Mucosa of rectum (tissue), 2 donors: ENCODE data around the gene SSTR3.
A peak's percentile ranks its signal among the peaks of the same experiment; 100 is the strongest.

Source experiments
- H3K27ac ChIP-seq, 2 donors: one replicate each; pipeline ENCODE4 v1.7.0; 2013; ENCODE audit warnings: inconsistent platforms in 2 of 2, low read depth in 2 of 2, low read length in 2 of 2
- H3K27me3 ChIP-seq, 2 donors: one replicate each; pipeline ENCODE4 v1.7.0; 2013; ENCODE audit warnings: low read length in 2 of 2; ENCODE audit not compliant: control insufficient read depth in 2 of 2, insufficient read depth in 2 of 2
- H3K36me3 ChIP-seq, 2 donors: one replicate each; pipeline ENCODE4 v1.7.0; 2013; ENCODE audit warnings: low read length in 2 of 2; ENCODE audit not compliant: control insufficient read depth in 2 of 2, insufficient read depth in 2 of 2
- H3K4me1 ChIP-seq, 2 donors: one replicate each; pipeline ENCODE4 v1.7.0; 2013; ENCODE audit warnings: low read length in 2 of 2, mild to moderate bottlenecking in 1 of 2; ENCODE audit not compliant: control insufficient read depth in 2 of 2, insufficient read depth in 2 of 2
- H3K4me3 ChIP-seq, 2 donors: one replicate each; pipeline ENCODE4 v1.7.0; 2013; ENCODE audit warnings: low read length in 2 of 2
- H3K9ac ChIP-seq, 2 donors: one replicate each; pipeline ENCODE4 v1.7.0; 2013; ENCODE audit warnings: low read length in 2 of 2, low read depth in 1 of 2, mild to moderate bottlenecking in 1 of 2
- H3K9me3 ChIP-seq, 2 donors: one replicate each; pipeline ENCODE4 v1.7.0; 2013; ENCODE audit warnings: low read length in 2 of 2; ENCODE audit not compliant: control insufficient read depth in 2 of 2
- donor health status: healthy.
- donor health status: Normal muscosa, but diverticular disease.

SSTR3 gene

DNA sequence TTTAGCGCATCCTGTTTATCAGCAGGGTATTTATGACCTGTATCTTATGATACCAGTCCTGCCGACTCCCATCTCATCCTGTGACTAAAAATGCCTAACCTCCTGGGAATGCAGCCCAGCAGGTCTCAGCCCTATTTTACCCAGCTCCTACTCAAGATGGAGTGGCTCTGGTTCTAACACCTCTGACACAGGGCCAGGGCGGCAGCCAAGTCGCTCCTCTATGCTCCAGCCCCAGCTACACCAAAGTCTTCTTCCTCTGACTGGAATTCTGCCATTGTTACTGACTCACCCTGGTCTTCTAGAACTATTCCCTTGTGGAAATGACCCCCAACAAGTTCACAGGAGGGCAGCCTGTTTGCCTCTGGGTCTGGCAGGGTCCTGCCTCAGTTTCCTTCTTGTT lies 16.4 kb downstream of the SSTR3 start:
- H3K4me3 ChIP-seq = no peak overlapping the region
- H3K36me3 ChIP-seq = no peaks in the 10 kb centered on the region
- no peaks in the 10 kb centered on the region for H3K27me3 ChIP-seq
- no peaks in the 10 kb centered on the region for H3K9me3 ChIP-seq
- H3K27ac ChIP-seq = peak overlapping the region; percentile 88 to 95
- peak overlapping the region in 1 of 2 donors; percentile 45 for H3K9ac ChIP-seq
- peaks cover 48 to 55% of the 10 kb centered on the region in 2 donors for H3K4me1 ChIP-seq

DNA sequence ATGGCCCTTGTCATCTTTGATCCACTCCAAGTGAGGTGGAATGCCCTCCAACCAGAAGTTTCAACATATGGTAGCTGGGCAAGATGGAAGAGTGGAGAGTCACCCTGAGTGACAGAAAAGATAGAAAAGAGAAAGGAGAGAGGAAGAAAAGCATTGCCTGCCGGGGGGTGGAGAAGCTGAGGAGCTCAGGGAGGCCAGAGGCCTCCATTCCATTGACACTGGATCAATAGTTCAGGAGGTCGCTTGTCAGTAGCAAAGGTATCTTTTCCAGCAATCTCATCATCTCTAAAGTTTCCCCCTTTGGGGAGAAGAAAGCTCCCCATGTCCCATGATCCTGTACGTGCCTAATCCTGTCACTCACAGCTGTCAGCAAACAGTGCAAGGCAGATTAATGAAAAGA lies 17.5 kb downstream of the SSTR3 start:
- peak overlapping the region; percentile 66 to 81 for H3K27ac ChIP-seq

DNA sequence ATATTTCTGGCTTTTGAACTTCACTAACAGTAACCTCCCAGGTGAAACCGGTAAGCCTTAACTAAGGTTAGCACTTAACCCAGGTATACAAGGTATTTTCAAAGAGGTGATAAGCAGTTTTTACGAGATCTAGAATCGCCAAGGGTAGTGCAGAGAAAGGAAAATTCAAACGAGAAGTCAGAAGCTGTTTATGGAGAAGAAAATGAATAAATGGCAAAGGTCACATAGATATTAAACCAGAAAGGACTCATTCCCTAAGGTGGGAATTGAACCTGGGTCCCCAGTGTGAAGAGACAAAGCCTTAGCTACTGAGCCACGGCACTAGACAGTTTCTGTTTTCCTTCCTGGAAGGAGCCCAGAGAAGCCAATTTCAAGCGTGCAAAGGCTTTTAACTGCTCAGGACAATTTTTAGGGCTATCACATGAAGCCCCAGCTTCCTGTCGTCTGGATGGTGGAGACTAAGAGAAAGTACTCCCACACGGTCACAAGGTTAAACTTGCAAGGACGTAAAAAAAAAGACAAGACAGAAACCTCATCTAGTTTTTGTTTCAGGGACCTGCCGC lies 18.6 kb downstream of the SSTR3 start:
- Histone ChIP-seq H3K4me1 (peaks cover 46 to 52% of the 10 kb centered on the region in 2 donors), H3K36me3 (no peaks in the 10 kb centered on the region), H3K9ac (peak overlapping the region; percentile 15 to 52), H3K27me3 (no peaks in the 10 kb centered on the region), H3K4me3 (no peak overlapping the region), H3K9me3 (no peaks in the 10 kb centered on the region), H3K27ac (peak overlapping the region; percentile 66 to 81)

More for the DNA sequence above, 17.5 kb downstream of the SSTR3 start:
- Histone ChIP-seq H3K4me3 (no peak overlapping the region), H3K9ac (no peak overlapping the region), H3K4me1 (peaks cover 44 to 51% of the 10 kb centered on the region in 2 donors), H3K9me3 (no peaks in the 10 kb centered on the region), H3K36me3 (no peaks in the 10 kb centered on the region), H3K27me3 (no peaks in the 10 kb centered on the region)

DNA sequence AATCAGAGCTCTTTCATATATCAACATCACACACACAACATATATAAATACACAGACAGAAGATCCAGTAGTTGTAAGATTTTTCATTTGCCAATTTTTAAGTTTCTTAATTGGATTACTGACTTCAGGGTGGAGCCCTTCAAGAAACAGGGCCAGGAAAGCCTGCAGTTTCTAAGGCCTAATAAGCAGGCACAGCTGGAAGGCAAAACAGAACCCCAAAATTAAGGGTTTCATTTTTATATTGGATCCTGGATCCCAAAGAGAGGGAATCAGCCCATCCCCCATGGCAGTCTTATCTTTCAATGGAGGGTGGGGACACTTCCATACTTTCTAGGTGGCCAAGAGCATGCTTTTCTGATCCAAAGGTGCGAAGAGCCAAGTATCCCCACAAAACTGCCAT lies 19.5 kb downstream of the SSTR3 start:
- Histone ChIP-seq H3K9me3 (no peaks in the 10 kb centered on the region), H3K9ac (no peak overlapping the region), H3K27me3 (no peaks in the 10 kb centered on the region), H3K4me1 (peaks cover 49 to 54% of the 10 kb centered on the region in 2 donors), H3K36me3 (no peaks in the 10 kb centered on the region), H3K4me3 (peak overlapping the region in 1 of 2 donors; percentile 7), H3K27ac (peak overlapping the region; percentile 18 to 81)

DNA sequence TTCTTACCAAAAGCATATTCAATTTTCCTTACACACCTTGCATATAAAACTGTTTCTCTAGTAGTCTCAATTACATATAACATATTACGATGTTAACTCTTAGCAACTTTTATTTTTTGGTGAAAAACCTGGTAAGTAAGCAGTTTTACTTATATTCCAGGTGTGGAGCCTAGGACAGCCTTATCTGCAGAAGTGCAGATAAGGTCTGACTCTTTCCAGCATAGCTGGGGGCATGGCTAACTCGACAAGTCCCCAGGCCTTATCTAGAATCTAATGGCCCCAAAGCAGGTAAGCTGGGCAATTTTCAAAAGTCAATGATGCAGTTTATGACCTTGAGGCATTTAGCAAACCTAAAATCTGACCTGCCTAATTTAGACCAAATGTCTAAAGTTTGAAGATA lies 20.1 kb downstream of the SSTR3 start:
- Histone ChIP-seq H3K27me3 (no peaks in the 10 kb centered on the region), H3K27ac (peak overlapping the region; percentile 18 to 56), H3K36me3 (no peaks in the 10 kb centered on the region), H3K4me1 (peaks cover 49 to 54% of the 10 kb centered on the region in 2 donors), H3K9me3 (no peaks in the 10 kb centered on the region), H3K4me3 (no peak overlapping the region), H3K9ac (no peak overlapping the region)

DNA sequence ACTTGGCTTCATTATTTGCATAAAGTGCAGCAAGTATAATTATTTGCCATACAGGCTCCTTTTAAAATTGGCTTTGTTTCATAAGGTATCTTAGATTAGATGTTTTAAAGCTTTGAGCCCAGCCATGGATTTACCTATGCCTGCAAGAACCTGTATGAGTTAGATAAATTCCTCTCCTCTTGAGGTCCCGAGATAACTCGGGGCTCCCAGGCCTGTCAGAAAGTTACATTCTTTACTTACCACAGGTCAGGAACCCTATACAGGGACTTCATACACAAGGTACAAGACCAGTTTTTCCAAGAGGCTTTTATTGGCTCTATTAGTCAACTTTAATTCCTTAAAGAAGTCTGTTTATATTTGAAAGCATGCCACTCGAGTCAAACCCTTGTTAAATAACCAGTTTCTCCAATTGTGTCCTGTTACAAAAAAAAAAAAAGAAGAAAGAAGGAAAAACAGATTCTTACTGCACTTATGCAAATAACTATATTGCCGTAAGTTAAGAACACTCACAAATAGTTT lies 22.0 kb downstream of the SSTR3 start:
- Histone ChIP-seq H3K4me1 (peaks cover 46 to 52% of the 10 kb centered on the region in 2 donors), H3K9ac (no peak overlapping the region), H3K36me3 (no peaks in the 10 kb centered on the region), H3K9me3 (no peaks in the 10 kb centered on the region), H3K27me3 (no peaks in the 10 kb centered on the region), H3K27ac (no peak overlapping the region), H3K4me3 (no peak overlapping the region)

DNA sequence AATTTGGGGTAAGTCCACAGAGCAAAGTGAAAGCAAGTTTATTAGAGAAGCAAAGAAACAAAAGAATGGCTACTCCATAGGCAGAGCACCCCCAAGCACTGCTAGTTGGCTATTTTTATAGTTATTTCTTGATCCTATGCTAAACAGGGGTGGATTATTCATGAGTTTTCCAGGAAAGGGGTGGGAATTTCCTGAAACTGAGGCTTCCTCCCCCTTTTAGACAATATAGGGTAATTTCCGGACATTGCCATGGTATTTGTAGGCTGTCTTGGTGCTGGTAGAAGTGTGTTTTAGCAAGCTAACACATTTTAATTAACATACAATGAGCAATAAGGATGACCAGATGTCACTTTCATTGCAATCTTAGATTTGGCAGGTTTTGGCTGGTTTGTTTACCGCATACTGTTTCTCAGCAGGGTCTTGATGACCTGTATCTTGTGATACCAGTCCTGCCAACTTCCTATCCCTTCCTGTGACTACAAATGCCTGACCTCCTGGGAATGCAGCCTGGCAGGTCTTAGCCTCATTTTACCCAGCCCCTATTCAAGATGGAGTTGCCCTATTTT lies 23.3 kb downstream of the SSTR3 start:
- H3K27ac ChIP-seq = peak overlapping the region; percentile 76 to 94
- peak overlapping the region; percentile 34 to 68 for H3K4me3 ChIP-seq
- peaks cover 43 to 52% of the 10 kb centered on the region in 2 donors for H3K4me1 ChIP-seq
- no peaks in the 10 kb centered on the region for H3K9me3 ChIP-seq
- H3K27me3 ChIP-seq = no peaks in the 10 kb centered on the region
- H3K36me3 ChIP-seq = no peaks in the 10 kb centered on the region
- peak overlapping the region; percentile 41 to 56 for H3K9ac ChIP-seq

DNA sequence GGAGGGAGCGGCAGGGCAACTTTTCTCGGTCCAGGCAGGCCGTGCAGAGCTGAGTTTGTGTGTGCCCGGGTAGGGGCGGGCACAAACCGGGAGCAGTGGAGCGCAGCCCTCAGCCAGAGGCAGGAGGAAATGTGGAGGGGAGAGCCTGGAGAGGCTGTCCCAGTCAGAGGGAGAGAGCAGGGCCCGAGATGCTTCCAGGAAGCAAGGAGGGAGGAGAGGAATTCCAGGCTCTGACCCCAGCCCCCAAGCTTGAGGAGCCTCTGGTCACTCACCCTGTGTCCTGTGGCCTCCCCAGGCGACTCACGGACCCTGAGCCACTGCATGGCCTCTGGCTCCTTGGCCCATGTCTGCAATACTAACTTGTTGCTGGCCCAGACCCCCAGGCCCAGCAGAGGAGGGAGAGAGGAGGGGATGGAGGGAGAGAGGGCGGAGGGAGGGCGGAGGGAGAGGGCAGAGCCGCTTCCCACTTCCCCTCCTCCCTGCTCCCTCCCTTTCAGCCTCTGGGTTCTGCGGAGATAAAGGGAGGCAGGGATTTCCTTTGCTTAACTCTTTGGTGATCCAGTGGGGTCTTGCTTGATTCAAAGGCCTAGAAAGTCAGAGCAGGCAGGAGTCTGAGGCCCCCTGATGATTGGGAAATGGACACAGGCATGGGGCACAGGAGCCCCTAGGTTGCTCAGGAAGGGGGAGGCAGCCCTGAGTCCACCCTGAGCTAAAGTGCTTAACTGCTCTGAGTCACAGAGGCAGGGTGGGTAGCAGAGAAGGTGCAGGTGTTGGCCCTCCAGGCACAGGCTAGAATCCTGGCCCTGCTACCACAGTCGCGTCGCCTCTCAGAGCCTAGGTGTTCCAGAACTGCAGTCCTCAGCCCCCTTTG lies 24.2 kb downstream of the SSTR3 start, which contains the start of gene C1QTNF6:
C1QTNF6 (minus strand) TSS at position 357 of the 871 bp plus-strand sequence; CDS start at position 323, 34 bp downstream.
- H3K9me3 ChIP-seq = no peaks in the 10 kb centered on the region
- peak within 1 kb of the TSS; percentile 76 to 94 for H3K27ac ChIP-seq
- peak within 1 kb of the TSS; percentile 34 to 68 for H3K4me3 ChIP-seq
- peak within 1 kb of the TSS; percentile 56 to 61 for H3K9ac ChIP-seq
- H3K4me1 ChIP-seq = peaks cover 35 to 44% of the 10 kb centered on the region in 2 donors
- no peaks in the 10 kb centered on the region for H3K36me3 ChIP-seq
- H3K27me3 ChIP-seq = no peaks in the 10 kb centered on the region

DNA sequence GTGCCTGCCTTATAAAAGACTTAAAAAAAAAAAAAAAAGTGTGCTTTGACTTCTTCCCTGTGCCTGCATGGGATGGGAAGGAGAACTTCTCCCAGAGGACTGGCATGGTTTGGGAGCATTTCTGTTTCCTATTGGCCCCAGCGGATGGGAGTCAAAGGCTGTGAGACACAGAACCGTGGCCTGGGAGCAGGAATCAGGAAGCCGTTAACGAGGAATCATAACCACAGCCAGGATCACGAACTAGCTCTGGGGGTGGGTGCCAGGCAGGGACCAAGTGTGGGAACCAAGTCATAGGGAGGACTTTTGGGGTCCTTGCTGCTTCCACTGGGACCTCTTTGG lies 24.8 kb downstream of the SSTR3 start:
- H3K36me3 ChIP-seq = no peaks in the 10 kb centered on the region
- peaks cover 34 to 39% of the 10 kb centered on the region in 2 donors for H3K4me1 ChIP-seq
- no peaks in the 10 kb centered on the region for H3K27me3 ChIP-seq
- peak overlapping the region; percentile 34 to 68 for H3K4me3 ChIP-seq
- H3K9me3 ChIP-seq = no peaks in the 10 kb centered on the region
- H3K9ac ChIP-seq = peak overlapping the region; percentile 56 to 61
- peak overlapping the region; percentile 76 to 94 for H3K27ac ChIP-seq
